GM23338 (cell line): ENCODE results near the gene UXS1.

Experiments
- CREB1 ChIP-seq: fragments of 250-450 bp; sonication (Bioruptor Pico); IDR thresholded peaks from 2 replicates; pipeline ENCODE4 v1.5.0; 2020; ENCODE audit warnings: low read depth, mild to moderate bottlenecking, moderate library complexity
- CTCF ChIP-seq, 2 experiments: fragments of 200-600 bp in 1 of 2; sonication (generic) in 1 of 2; conservative IDR thresholded peaks; 2 replicates each; pipeline versions ENCODE4 v1.5.1 to v1.6.1; 2016 to 2017; ENCODE audit warnings: antibody characterized with exemption in 2 of 2, low read depth in 2 of 2, mild to moderate bottlenecking in 2 of 2, moderate library complexity in 1 of 2
- EZH2phosphoT487 ChIP-seq: fragments of 200-600 bp; sonication (generic); IDR thresholded peaks from one replicate; pipeline ENCODE4 v1.8.1; 2018; ENCODE audit warnings: antibody characterized with exemption; ENCODE audit not compliant: unreplicated experiment

- no peak for TF ChIP-seq EZH2phosphoT487
- no peak for TF ChIP-seq CTCF (conservative IDR thresholded peaks at IDR 0.05; ENCODE audit: low read depth in 2 of 2)
- no peak for TF ChIP-seq CREB1 (CRISPR knock-in tag)
Observed at GRCh38 chr2:106156305-106157296, 37.5 kb downstream of the UXS1 start.
